SK-N-MC (cell line): ENCODE measurements around the gene TAPBPL.

Source experiments
- DNase-seq: peaks from one replicate; pipeline ENCODE4 v3.0.0-alpha.2; 2011; ENCODE audit warnings: low read depth, low spot score
- H3K27ac ChIP-seq: fragments of 200-600 bp; sonication (generic); 2 replicates; pipeline ENCODE4 v1.5.1; 2016; ENCODE audit warnings: mixed run types
- H3K36me3 ChIP-seq: fragments of 200-600 bp; sonication (generic); 2 replicates; pipeline ENCODE4 v1.6.1; 2017; ENCODE audit warnings: antibody characterized with exemption, low read length, mixed read lengths; ENCODE audit not compliant: insufficient read depth
- H3K4me3 ChIP-seq: fragments of 200-600 bp; sonication (generic); 2 replicates; pipeline ENCODE4 v1.5.1; 2016
- H3K9ac ChIP-seq: fragments of 200-600 bp; sonication (generic); 2 replicates; pipeline ENCODE4 v1.8.0; 2017; ENCODE audit warnings: mixed run types, mixed read lengths; ENCODE audit not compliant: insufficient read length
- H3K9me3 ChIP-seq: fragments of 200-600 bp; sonication (generic); 2 replicates; pipeline ENCODE4 v1.6.1; 2017; ENCODE audit warnings: low read depth, mild to moderate bottlenecking, antibody characterized with exemption, low read length, moderate library complexity, mixed read lengths
- EZH2 ChIP-seq: fragments of 200-600 bp; sonication (generic); IDR thresholded peaks from one replicate; pipeline ENCODE4 v1.6.1; 2017; ENCODE audit warnings: antibody characterized with exemption
- FOXP2 ChIP-seq: optimal IDR thresholded peaks from 2 replicates; pipeline ENCODE3; 2011; ENCODE audit warnings: mild to moderate bottlenecking, moderate library complexity; ENCODE audit not compliant: insufficient read depth; ENCODE audit errors: extremely low read length, control extremely low read depth
- POLR2AphosphoS5 ChIP-seq: IDR thresholded peaks from 2 replicates; pipeline ENCODE4 v1.6.1; 2012; ENCODE audit warnings: mild to moderate bottlenecking, low read depth, low read length, borderline replicate concordance

Gene TAPBPL

GRCh38 chr12:6507102-6507998 lies 55.5 kb downstream of the TAPBPL start:
- DNase-seq = no peak
- no peak overlapping the region for H3K4me3 ChIP-seq
- no peak overlapping the region for H3K27ac ChIP-seq
- H3K36me3 ChIP-seq = peaks cover 57% of the 10 kb centered on the region
- TF ChIP-seq EZH2 = no peak
- no peak for TF ChIP-seq POLR2AphosphoS5
- TF ChIP-seq FOXP2 = no peak
- no peak overlapping the region for H3K9ac ChIP-seq
- no peaks in the 10 kb centered on the region for H3K9me3 ChIP-seq

- TF ChIP-seq EZH2 (no peak), FOXP2 (no peak), POLR2AphosphoS5 (no peak)
- no peak overlapping the region for H3K9ac ChIP-seq
- no peak overlapping the region for H3K4me3 ChIP-seq
- H3K36me3 ChIP-seq = peaks cover 61% of the 10 kb centered on the region
- no peak overlapping the region for H3K27ac ChIP-seq
- no peak for DNase-seq
- no peaks in the 10 kb centered on the region for H3K9me3 ChIP-seq
These were observed 56.2 kb downstream of the TAPBPL start for GRCh38 chr12:6508087-6508486.
